VCaP (cell line): ENCODE measurements around the gene USP15.
A peak's percentile ranks its signal among the peaks of the same experiment; 100 is the strongest.

Experiments
- H3K27ac ChIP-seq: fragments of 450-650 bp; 2 replicates; pipeline ENCODE4 v1.5.1; 2017
- TF ChIP-seq, protein P1 (sequence below): fragments of 450-650 bp; conservative IDR thresholded peaks from 2 replicates; pipeline ENCODE4 v1.5.1; 2017; ENCODE audit warnings: mild to moderate bottlenecking, moderate library complexity

The USP15 gene

GRCh38 chr12:62259993-62260732, at the start of gene USP15:
Gene USP15, plus strand, starts transcription at chr12:62260404. Its CDS starts 11 bp downstream, at chr12:62260415.
- H3K27ac ChIP-seq, result peak within 1 kb of the TSS; percentile 94
- TF ChIP-seq, protein P1, sequence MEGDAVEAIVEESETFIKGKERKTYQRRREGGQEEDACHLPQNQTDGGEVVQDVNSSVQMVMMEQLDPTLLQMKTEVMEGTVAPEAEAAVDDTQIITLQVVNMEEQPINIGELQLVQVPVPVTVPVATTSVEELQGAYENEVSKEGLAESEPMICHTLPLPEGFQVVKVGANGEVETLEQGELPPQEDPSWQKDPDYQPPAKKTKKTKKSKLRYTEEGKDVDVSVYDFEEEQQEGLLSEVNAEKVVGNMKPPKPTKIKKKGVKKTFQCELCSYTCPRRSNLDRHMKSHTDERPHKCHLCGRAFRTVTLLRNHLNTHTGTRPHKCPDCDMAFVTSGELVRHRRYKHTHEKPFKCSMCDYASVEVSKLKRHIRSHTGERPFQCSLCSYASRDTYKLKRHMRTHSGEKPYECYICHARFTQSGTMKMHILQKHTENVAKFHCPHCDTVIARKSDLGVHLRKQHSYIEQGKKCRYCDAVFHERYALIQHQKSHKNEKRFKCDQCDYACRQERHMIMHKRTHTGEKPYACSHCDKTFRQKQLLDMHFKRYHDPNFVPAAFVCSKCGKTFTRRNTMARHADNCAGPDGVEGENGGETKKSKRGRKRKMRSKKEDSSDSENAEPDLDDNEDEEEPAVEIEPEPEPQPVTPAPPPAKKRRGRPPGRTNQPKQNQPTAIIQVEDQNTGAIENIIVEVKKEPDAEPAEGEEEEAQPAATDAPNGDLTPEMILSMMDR, result peak; percentile 90

DNA sequence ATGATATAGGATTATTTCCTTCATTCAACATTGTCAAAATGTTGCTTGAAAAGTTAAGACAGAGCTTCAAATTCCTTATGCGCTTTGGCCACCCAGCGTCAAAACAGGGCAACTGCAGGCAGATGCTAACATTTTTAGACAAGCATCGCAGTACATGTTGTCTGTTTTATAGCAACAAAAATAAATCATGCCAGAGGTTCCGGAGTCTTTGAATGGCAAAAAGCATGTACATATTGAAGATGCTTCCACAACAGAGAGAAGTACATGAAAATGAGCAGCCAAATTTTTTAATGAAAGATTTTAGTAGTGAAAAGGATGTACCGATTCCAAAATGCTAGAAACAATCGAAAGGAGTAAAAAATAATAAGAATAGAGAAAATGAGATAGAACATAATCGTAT, 49.8 kb upstream of the USP15 start:
- H3K27ac ChIP-seq, result no peak overlapping the region
- TF ChIP-seq, protein P1, result peak; percentile 92

- no peak overlapping the region for H3K27ac ChIP-seq
- TF ChIP-seq, protein P1, result no peak
These were observed 48.7 kb upstream of the USP15 start for GRCh38 chr12:62211510-62211909.

GRCh38 chr12:62214846-62215245, 45.4 kb upstream of the USP15 start:
- H3K27ac ChIP-seq, result no peak overlapping the region
- TF ChIP-seq, protein P1, result no peak

DNA sequence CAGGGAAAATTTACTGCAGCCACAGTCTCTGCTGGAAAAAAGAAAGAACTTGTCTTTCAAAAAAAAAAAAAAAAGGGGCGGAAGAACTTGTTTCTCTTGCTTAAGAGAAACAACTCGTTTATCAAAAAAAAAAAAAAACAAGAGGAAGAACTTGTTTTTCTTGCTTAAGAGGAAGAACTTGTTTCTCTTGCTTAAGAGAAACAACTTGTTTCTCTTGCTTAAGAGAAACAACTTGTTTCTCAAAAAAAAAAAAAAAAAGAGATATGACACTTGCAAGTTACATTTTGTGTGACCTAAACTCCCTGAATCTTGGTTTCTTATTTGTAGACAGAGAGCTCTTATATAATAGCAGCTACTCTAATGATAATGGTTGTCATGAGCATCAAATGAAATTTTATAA, 44.7 kb upstream of the USP15 start:
- H3K27ac ChIP-seq, result no peak overlapping the region
- TF ChIP-seq, protein P1, result no peak

GRCh38 chr12:62217466-62218194, 42.6 kb upstream of the USP15 start:
- TF ChIP-seq, protein P1, result no peak
- H3K27ac ChIP-seq, result no peak overlapping the region

DNA sequence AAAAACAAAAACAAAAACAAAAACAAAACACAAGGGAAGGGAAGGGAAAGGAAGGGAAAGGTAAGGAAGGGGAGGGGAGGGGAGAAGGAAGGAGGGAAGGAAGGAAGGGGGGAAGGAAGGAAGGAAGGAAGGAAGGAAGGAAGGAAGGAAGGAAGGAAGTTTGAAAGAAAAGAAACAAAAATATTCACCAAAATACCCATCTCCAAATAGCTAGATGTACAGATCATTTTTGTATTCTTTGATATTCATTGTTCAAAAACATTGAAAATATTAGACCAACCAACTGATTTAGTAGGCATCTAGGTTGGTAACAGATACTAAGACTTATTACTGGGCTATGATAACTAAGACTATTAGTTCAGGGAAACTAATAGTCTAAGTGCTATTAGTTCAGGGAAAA, 39.1 kb upstream of the USP15 start:
- H3K27ac ChIP-seq, result no peak overlapping the region
- TF ChIP-seq, protein P1, result no peak
